Glutamatergic neuron (in vitro differentiated cells): ENCODE data around the gene IFT25. TPM values are rescaled to one million over a fixed set of nuclear protein-coding genes. Genes with fewer than 3 reads are reported as not detected.

Experiments used
- DNase-seq: peaks from one replicate; pipeline ENCODE4 v3.0.0; 2022
- H3K27ac Mint-ChIP-seq: one replicate; pipeline ENCODE4 v1.8.0; 2020; ENCODE audit warnings: mild to moderate bottlenecking, mixed read lengths, inconsistent platforms; ENCODE audit not compliant: unreplicated experiment
- H3K27me3 Mint-ChIP-seq: one replicate; pipeline ENCODE4 v1.8.0; 2020; ENCODE audit warnings: mild to moderate bottlenecking, moderate library complexity, mixed read lengths, inconsistent platforms; ENCODE audit not compliant: unreplicated experiment
- H3K36me3 Mint-ChIP-seq: one replicate; pipeline ENCODE4 v1.8.0; 2020; ENCODE audit warnings: mild to moderate bottlenecking, mixed read lengths, inconsistent platforms; ENCODE audit not compliant: unreplicated experiment
- H3K4me1 Mint-ChIP-seq: one replicate; pipeline ENCODE4 v1.8.0; 2020; ENCODE audit warnings: mild to moderate bottlenecking, low read depth, mixed read lengths, inconsistent platforms; ENCODE audit not compliant: unreplicated experiment
- H3K4me3 Mint-ChIP-seq: one replicate; pipeline ENCODE4 v1.8.0; 2020; ENCODE audit warnings: mild to moderate bottlenecking, mixed read lengths, inconsistent platforms; ENCODE audit not compliant: unreplicated experiment
- H3K9me3 Mint-ChIP-seq: one replicate; pipeline ENCODE4 v1.8.0; 2020; ENCODE audit warnings: mild to moderate bottlenecking, moderate library complexity, mixed read lengths, inconsistent platforms; ENCODE audit not compliant: unreplicated experiment
- total RNA-seq: library from RNA; stranded (reverse); fragmentation: NEBNext Ultra II Directional; extraction: Animal tissue kit (Norgen Biotek cat#: 25700); gene quantifications from one replicate; pipeline ENCODE4 v1.2.1, GENCODE V29; 2021; ENCODE audit not compliant: unreplicated experiment
- TF ChIP-seq, protein P1 (sequence below): fragments of 200-600 bp; sonication (generic); IDR thresholded peaks from one replicate; pipeline ENCODE4 v1.5.0; 2021; ENCODE audit not compliant: partially characterized antibody, unreplicated experiment

Gene IFT25
- total RNA-seq, 1 donor from 2014 or later: 11.3 TPM

DNA sequence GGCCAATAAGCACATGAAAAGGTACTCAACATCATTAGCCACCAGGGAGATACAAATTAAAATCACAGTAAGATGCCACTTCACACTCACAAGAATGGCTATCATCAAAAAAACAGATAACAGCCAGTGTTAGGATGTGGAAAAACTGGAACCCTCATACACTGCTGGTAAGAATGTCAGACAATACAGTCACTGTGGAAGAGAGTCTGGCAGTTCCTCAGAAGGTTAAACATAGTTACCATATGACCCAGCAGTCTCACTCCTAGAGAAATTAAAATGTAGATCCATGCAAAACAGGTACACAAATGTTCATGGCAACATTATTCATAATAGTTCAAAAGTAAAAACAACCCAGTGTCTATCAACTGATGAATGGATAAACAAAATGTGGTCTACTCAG lies 39.2 kb upstream of the IFT25 start:
- no peak overlapping the region for H3K4me3 Mint-ChIP-seq
- no peaks in the 10 kb centered on the region for H3K9me3 Mint-ChIP-seq
- no peak for DNase-seq

DNA sequence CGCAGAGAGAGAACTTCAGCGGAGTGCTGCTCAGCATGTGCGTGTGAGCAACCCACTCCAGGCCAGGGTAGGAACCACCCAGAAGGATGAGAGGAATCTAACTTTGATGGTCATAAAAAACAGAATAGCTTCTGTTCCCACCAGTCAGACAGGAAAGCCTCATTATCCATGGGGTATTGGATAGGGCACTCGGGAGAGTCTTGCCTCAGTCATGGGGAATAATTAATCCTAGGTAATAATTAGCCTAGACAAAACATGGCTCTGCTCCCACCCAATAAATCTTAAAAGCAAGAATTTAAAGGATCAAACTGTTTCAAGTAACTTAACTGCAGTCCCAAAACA lies 37.2 kb upstream of the IFT25 start:
- Mint-ChIP-seq H3K9me3 (peaks cover 3% of the 10 kb centered on the region), H3K27ac (no peak overlapping the region), H3K27me3 (peaks cover 2% of the 10 kb centered on the region), H3K4me1 (peaks cover 23% of the 10 kb centered on the region), H3K36me3 (no peaks in the 10 kb centered on the region), H3K4me3 (no peak overlapping the region)
- DNase-seq: no peak
- TF ChIP-seq, protein P1, sequence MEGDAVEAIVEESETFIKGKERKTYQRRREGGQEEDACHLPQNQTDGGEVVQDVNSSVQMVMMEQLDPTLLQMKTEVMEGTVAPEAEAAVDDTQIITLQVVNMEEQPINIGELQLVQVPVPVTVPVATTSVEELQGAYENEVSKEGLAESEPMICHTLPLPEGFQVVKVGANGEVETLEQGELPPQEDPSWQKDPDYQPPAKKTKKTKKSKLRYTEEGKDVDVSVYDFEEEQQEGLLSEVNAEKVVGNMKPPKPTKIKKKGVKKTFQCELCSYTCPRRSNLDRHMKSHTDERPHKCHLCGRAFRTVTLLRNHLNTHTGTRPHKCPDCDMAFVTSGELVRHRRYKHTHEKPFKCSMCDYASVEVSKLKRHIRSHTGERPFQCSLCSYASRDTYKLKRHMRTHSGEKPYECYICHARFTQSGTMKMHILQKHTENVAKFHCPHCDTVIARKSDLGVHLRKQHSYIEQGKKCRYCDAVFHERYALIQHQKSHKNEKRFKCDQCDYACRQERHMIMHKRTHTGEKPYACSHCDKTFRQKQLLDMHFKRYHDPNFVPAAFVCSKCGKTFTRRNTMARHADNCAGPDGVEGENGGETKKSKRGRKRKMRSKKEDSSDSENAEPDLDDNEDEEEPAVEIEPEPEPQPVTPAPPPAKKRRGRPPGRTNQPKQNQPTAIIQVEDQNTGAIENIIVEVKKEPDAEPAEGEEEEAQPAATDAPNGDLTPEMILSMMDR: no peak

More for the DNA sequence above, 39.2 kb upstream of the IFT25 start:
- TF ChIP-seq, protein P1: no peak
- H3K36me3 Mint-ChIP-seq: no peaks in the 10 kb centered on the region
- H3K27me3 Mint-ChIP-seq: no peaks in the 10 kb centered on the region
- H3K4me1 Mint-ChIP-seq: peaks cover 9% of the 10 kb centered on the region
- no peak overlapping the region for H3K27ac Mint-ChIP-seq

DNA sequence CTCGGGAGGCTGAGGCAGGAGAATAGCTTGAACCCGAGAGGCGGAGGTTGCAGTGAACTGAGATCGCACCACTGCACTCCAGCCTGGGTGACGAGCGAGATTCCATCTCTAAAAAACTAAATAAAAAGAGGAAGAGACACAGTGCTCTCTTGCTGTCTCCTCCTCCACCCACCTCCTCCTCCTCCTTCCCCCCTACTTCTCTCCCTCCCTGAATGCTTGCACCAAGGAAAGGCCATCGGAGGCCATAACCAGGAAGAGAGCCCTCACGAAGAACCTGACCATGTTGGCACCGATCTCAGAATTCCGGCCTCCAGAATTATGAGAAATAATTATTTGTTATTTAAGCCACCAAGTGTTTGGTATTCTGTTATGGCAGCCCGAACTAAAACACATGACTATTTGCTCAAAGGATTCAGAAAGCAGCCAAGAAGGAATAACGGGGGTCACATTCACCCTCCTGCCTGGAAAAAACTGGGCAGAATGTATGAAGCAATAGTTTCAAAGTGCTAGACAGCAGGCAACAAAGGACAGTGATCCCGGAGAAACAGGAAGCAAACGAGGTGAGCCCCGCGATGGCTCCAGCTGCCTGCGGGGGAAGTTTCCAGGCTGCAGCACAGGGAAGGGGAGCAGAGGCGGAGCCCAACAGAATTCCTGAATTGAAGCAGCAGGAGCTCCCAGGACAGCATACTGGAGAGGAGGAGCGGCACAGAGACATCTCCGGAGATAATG lies 36.7 kb upstream of the IFT25 start:
- TF ChIP-seq, protein P1: no peak
- Mint-ChIP-seq H3K4me1 (peaks cover 23% of the 10 kb centered on the region), H3K27ac (no peak overlapping the region), H3K9me3 (peaks cover 3% of the 10 kb centered on the region), H3K27me3 (peaks cover 2% of the 10 kb centered on the region), H3K36me3 (no peaks in the 10 kb centered on the region), H3K4me3 (peak overlapping the region; percentile 9)
- DNase-seq: no peak

DNA sequence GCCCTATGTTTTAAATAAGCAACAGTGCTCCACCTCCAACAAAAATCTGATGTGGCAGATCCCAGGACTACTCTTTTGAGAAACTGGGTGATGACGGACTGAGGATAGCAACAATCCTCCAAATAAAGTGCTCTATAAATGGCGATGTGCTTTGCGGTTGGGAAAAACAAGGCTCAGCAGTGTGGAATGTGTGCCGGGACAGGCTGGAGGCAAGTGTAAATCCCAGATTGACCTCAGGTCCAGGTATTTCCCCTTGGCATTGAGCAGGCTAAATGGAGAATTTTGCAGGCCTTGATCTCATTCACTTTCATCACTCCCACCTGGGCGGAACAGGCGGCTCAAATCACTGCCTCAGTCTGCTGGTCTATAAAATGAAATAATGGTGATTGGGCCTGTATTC lies 35.7 kb upstream of the IFT25 start:
- no peak for DNase-seq
- TF ChIP-seq, protein P1: no peak
- Mint-ChIP-seq H3K27ac (no peak overlapping the region), H3K36me3 (no peaks in the 10 kb centered on the region), H3K9me3 (peaks cover 3% of the 10 kb centered on the region), H3K27me3 (peaks cover 2% of the 10 kb centered on the region), H3K4me3 (no peak overlapping the region), H3K4me1 (peaks cover 23% of the 10 kb centered on the region)

DNA sequence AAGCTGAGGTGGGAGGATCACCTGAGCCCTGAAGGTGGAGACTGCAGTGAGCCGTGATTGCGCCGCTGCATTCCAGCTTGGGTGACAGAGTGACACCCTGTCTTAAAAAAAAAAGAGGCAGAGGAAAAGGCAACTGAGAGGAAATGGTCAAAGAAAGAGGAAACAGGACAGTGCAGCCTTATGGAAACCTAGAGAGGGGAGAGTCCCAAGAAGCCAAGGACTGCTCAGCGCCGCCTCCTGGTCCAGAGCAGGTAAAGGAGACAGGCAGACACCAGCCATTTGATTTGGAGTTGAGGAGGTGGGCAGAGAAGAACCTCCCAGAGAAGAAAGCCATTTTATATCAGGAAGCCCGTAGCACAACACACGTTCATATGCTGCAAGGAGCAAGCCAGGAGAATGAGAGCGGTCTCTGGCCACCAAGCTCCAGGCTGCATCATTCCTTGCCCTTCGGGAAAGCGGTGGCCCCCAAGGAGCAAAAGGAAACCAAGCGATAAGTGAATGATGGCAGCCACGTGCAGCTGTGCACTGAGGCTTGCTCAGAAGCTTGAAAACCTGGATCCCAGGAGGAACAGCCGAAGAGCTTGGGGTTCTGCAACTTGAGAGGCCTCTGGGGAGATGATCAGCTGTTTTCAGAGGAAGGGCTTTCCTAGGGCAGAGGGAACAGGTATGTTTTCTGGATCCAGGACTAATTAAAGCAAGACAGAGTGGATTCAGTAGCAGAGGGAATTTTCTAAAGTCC lies 34.4 kb upstream of the IFT25 start:
- TF ChIP-seq, protein P1: no peak
- peak overlapping the region; percentile 42 for H3K27ac Mint-ChIP-seq
- DNase-seq: peak; percentile 48
- peaks cover 2% of the 10 kb centered on the region for H3K27me3 Mint-ChIP-seq
- peak overlapping the region; percentile 50 for H3K4me3 Mint-ChIP-seq
- peaks cover 3% of the 10 kb centered on the region for H3K9me3 Mint-ChIP-seq
- no peaks in the 10 kb centered on the region for H3K36me3 Mint-ChIP-seq
- H3K4me1 Mint-ChIP-seq: peaks cover 23% of the 10 kb centered on the region
